NCI-H460 (cell line): ENCODE data around the gene TMEM115. TPM values are rescaled to one million over a fixed set of nuclear protein-coding genes. Genes with fewer than 3 reads are reported as not detected.

Experiments used
- DNase-seq: peaks from one replicate; pipeline ENCODE4 v3.0.0-alpha.2; 2016; ENCODE audit warnings: low read depth; ENCODE audit errors: extremely low read depth
- total RNA-seq: library from RNA; depleted of rRNA; stranded (reverse); fragments of >200 nt; shearing (Covaris generic); gene quantifications from 2 replicates; pipeline ENCODE4 v1.2.3, GENCODE V29; 2014

The TMEM115 gene
- total RNA-seq, 1 experiment from 2014 or later = 27.7 TPM

GRCh38 chr3:50354186-50354764, 5.0 kb downstream of the TMEM115 start:
- DNase-seq = no peak

DNA sequence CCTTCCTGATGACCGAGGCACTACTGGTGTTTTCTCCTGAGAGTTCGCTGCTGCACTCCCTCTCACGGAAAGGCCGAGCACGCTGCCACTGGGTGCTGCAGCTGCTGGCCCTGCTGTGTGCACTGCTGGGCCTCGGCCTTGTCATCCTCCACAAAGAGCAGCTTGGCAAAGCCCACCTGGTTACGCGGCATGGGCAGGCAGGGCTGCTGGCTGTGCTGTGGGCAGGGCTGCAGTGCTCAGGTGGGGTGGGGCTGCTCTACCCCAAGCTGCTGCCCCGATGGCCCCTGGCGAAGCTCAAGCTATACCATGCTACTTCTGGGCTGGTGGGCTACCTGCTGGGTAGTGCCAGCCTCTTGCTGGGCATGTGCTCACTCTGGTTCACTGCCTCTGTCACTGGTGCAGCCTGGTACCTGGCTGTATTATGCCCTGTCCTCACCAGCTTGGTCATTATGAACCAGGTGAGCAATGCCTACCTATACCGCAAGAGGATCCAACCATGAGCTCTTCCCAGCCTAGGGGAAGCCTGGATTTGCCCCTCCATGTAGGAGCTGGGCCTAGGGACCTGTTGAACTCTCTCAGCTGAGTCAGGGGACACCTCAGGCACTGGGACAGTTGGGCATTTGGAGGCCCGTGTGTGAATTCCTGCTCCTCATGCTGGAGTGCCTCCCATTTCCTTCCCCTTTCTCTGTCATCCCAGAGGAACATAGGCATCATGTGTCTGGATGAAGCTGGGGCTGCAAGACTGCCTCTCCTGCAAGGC, 5.9 kb downstream of the TMEM115 start:
- no peak for DNase-seq

DNA sequence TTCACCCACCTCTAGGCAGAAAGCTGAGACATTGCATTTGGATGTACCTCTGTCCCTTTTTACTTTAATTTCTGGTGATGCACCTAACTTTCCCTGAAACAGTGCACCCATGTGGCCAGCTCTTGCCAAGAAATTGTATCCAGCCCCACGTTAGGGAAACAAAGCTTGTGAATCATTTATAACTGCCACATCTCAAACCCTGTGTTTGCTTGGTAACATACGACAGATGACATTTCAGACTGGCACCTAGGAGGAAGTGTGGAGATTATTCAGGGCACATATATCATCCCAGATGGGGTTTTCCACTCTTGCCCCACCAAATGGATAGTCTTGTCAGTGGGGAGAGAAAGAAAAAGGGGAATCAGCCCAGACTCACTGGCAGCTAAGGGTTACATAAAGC, 6.5 kb downstream of the TMEM115 start:
- no peak for DNase-seq

DNA sequence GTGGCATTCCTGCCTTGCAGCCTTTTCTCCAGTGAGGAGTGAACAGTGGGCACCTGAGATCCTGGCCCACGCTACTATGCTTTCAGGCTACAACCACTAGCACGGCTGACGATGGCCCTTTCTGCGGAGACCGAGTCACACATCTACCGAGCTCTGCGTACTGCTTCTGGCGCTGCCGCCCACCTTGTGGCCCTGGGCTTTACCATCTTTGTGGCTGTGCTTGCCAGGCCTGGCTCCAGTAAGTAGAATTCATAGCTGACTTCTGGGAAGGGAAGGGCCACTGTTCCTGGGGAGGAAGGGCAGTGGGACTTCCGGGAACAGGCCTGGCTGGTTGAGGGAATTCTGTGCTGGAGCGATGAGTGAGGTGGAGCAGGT, 8.0 kb downstream of the TMEM115 start:
- no peak for DNase-seq

- DNase-seq = peak; percentile 88
Measured at GRCh38 chr3:50350527-50351322, 8.6 kb downstream of the TMEM115 start, which contains the start of the genes CYB561D2 and NPRL2. Gene CYB561D2, plus strand, starts transcription at chr3:50350862. Its CDS starts 572 bp downstream, at chr3:50351434. Gene NPRL2, minus strand, starts transcription at chr3:50350775. Its CDS starts 123 bp downstream, at chr3:50350652.

GRCh38 chr3:50350213-50350526, 9.2 kb downstream of the TMEM115 start:
- no peak for DNase-seq

- peak; percentile 56 for DNase-seq
Measured at GRCh38 chr3:50347187-50347813, 12.0 kb downstream of the TMEM115 start.

DNA sequence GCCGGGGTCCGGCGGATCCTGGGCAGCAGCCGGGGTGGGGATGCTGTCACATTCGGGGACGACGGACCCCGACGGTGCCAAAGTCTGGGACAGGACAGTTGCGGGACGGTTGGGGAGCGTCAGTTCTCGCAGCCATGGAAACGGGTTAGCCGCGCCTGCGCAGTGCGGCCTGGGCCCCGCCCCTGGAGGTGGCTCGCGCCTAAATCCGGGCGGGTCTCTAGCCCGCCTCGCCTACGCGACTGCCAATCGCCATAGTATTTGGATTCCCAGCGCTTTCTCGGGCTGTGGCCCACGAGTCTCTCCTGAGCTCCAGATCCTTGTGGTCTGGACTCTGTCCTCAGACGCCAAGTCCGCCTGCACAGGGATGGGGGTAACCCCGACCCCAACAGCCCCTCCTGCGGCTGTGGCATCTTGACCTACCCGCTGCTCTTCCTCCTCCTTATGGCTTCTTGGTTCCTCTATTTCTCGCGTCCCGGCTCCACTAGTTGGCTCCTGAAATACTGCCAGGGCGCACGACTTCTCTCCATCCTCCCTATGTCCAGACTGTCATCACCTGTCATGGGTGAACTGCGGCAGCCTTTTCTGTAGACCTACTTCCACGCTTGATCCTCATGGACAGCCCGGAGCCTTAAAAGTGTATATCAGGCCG, 13.6 kb downstream of the TMEM115 start, which contains the start of gene ZMYND10:
ZMYND10 (minus strand) TSS at position 147 of the 649 bp plus-strand sequence. CDS start 153 bp downstream, outside the sequence.
- DNase-seq = no peak

- no peak for DNase-seq
Measured at GRCh38 chr3:50345008-50345407, 14.3 kb downstream of the TMEM115 start.

GRCh38 chr3:50342813-50343633, 16.3 kb downstream of the TMEM115 start:
- DNase-seq = no peak

DNA sequence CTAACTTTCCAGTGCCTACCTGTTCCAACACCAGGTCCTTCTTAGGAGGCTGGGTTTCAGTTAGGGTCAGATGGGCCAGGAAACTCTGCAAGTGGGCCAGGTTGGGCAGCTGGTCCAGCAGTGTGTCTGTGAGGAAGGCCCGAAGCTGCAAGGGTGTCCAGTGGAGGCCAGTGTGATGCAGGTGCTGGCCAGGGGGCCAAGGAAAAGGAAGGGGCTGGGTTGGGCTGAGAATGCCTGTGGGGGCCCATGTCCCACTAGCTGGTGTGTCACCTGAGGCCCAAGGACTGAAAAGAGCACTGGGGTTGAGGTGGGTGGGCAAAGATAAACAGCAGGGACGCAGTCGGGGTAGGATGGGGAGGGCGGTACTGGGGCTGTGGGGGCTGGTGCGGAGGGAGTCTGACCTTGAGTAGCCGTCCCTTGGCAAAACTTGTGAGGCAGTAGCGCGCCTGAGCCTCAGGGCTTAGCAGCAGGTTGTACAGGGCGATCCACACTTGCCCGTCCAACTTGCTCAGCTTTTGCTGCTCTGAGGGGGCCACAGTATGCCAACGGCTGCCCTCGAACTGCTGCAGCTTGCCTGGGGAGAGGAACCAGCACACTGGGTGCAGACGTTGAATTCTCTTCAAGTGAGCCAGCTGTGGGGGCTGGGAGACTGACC, 17.2 kb downstream of the TMEM115 start:
- DNase-seq = no peak

DNA sequence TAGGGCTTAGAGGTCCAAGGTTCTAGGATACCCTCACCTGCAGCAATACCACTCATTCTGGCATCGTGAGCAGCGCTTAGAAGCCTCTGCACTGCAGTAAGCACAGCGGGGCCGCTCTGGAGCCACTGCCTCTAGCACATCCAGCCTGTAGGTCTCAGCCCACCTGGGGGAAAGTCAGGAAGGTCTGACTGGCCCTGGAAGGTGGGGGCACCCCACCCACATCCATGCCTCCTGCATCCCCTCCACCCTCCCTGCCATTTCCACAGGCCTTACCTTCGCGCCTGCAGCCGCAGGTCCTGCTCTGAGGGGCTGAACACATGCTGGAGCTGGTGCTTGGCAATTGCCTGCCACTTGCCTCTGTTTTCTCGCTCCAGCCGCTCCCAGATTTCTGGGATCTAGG, 17.8 kb downstream of the TMEM115 start:
- DNase-seq = no peak

GRCh38 chr3:50340448-50341329, 18.6 kb downstream of the TMEM115 start, which contains the start of gene RASSF1:
Gene RASSF1, minus strand, starts transcription at chr3:50340836. Its CDS starts 31 bp downstream, at chr3:50340805.
- DNase-seq = no peak

DNA sequence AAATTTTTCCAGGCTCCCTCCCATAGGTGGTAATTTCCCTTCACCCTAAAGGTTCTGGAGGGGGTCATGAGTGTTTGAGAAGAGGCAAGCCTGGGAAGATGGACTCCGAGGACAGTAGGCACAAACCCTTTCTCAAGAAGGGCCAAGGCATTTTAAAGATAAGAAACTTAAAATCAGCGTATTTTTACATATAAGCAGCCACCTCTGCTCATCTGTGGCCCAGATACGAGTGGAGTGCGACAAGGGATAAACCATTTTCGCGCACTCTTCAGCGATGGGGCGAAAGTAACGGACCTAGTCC, 19.2 kb downstream of the TMEM115 start:
- DNase-seq = no peak

- no peak for DNase-seq
Measured at GRCh38 chr3:50339485-50340146, 19.7 kb downstream of the TMEM115 start.

GRCh38 chr3:50338965-50339364, 20.4 kb downstream of the TMEM115 start:
- no peak for DNase-seq

DNA sequence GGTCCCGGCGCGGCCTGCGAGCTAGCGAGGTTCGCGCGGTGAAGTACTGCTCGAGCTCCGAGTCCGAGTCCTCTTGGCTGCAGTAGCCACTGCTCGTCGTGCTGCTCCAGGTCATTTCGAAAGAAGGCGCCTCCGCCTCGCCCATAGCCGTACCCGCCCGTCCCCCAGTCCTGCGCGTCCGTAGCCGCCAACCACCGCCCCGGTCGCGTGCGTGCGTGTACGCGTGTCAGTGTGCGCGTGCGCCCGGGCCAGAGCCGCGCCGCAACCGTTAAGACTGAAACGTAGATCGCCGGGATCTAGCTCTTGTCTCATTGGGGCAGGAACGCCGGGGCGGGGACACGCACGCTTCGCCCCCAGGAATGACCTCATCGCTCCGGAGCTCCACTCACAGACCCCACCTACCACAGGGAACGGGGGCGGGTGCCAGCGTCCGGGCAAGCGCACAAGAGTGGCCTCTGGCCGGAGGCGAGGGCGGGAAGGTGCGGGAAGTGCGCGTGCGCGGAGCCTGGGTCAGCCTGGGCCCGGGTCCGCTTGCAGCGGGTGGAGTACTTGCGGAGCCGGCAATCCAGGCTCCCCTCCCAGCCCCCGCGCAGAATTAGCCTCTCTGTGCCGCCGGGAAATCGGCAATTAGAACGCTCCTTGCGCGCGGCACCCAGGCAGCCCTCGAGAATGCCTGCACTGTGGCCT, 22.0 kb downstream of the TMEM115 start:
- peak; percentile 97 for DNase-seq
